CD14-positive monocyte (primary cell): ENCODE data around the gene SLIT3. TPM values are rescaled to one million over a fixed set of nuclear protein-coding genes. Genes with fewer than 3 reads are reported as not detected.

Experiments
- DNase-seq, 3 donors: peaks; one replicate each; pipeline ENCODE4 v3.0.0-alpha.2; 2011 to 2022
- H2AFZ ChIP-seq: 2 replicates; pipeline ENCODE4 v1.6.0; 2012; ENCODE audit warnings: mild to moderate bottlenecking, low read depth, low read length, inconsistent platforms; ENCODE audit not compliant: insufficient read depth, poor library complexity, severe bottlenecking
- H3K27ac ChIP-seq, 2 donors: 1 replicate in 1 of 2; 2 replicates in 1 of 2; pipeline ENCODE4 v1.5.1; 2012 to 2013; ENCODE audit warnings: low read length in 2 of 2, control low read depth in 1 of 2, inconsistent platforms in 1 of 2, low read depth in 1 of 2, mild to moderate bottlenecking in 1 of 2
- H3K27me3 ChIP-seq, 2 donors: one replicate each; pipeline versions ENCODE4 v1.6.0 to v1.6.1; 2011 to 2013; ENCODE audit warnings: low read length in 2 of 2; ENCODE audit not compliant: control insufficient read depth in 2 of 2, insufficient read depth in 2 of 2
- H3K36me3 ChIP-seq, 2 donors: replicated peaks in 1 of 2; 1 replicate in 1 of 2; 2 replicates in 1 of 2; pipeline versions ENCODE4 v1.5.1 to v1.6.1; 2012 to 2013; ENCODE audit warnings: low read length in 2 of 2, control low read depth in 1 of 2, inconsistent platforms in 1 of 2, mild to moderate bottlenecking in 1 of 2; ENCODE audit not compliant: insufficient read depth in 2 of 2, control insufficient read depth in 1 of 2
- H3K4me1 ChIP-seq, 2 donors: 1 replicate in 1 of 2; 2 replicates in 1 of 2; pipeline versions ENCODE4 v1.5.1 to v1.6.1; 2012 to 2013; ENCODE audit warnings: low read length in 2 of 2, control low read depth in 1 of 2, inconsistent platforms in 1 of 2, mild to moderate bottlenecking in 1 of 2, moderate library complexity in 1 of 2; ENCODE audit not compliant: insufficient read depth in 2 of 2, control insufficient read depth in 1 of 2
- H3K4me2 ChIP-seq: replicated peaks from 2 replicates; pipeline ENCODE3; 2012; ENCODE audit warnings: low read length, moderate library complexity, mild to moderate bottlenecking; ENCODE audit not compliant: poor library complexity, severe bottlenecking; ENCODE audit errors: extremely low read depth
- H3K4me3 ChIP-seq, 3 experiments: fragments of 200-600 bp in 1 of 3; sonication (generic) in 1 of 3; replicated peaks in 1 of 3; 1 replicate in 2 of 3; 2 replicates in 1 of 3; pipeline ENCODE4 v1.5.1; 2011 to 2013; ENCODE audit warnings: low read length in 3 of 3, mild to moderate bottlenecking in 3 of 3, control low read depth in 2 of 3, low read depth in 2 of 3, inconsistent platforms in 1 of 3, moderate library complexity in 1 of 3
- H3K79me2 ChIP-seq: 2 replicates; pipeline ENCODE4 v1.6.0; 2012; ENCODE audit warnings: mild to moderate bottlenecking, control low read depth, inconsistent platforms, low read length, moderate library complexity; ENCODE audit not compliant: insufficient read depth
- H3K9ac ChIP-seq: 2 replicates; pipeline ENCODE4 v1.6.0; 2017; ENCODE audit warnings: low read length, mild to moderate bottlenecking; ENCODE audit not compliant: insufficient read depth, poor library complexity, severe bottlenecking
- H3K9me3 ChIP-seq, 2 donors: replicated peaks in 1 of 2; 1 replicate in 1 of 2; 2 replicates in 1 of 2; pipeline versions ENCODE4 v1.5.1 to v1.6.1; 2012 to 2013; ENCODE audit warnings: low read length in 2 of 2, control low read depth in 1 of 2; ENCODE audit not compliant: control insufficient read depth in 1 of 2, insufficient read depth in 1 of 2
- H4K20me1 ChIP-seq: 2 replicates; pipeline ENCODE4 v1.6.0; 2012; ENCODE audit warnings: mild to moderate bottlenecking, low read length, control low read depth, moderate library complexity; ENCODE audit not compliant: insufficient read depth
- H3K27ac Mint-ChIP-seq, 7 donors: one replicate each; pipeline ENCODE4 v1.8.0; 2020; ENCODE audit warnings: mild to moderate bottlenecking in 7 of 7, mixed read lengths in 7 of 7, moderate library complexity in 6 of 7, inconsistent platforms in 2 of 7
- H3K27me3 Mint-ChIP-seq, 3 donors: one replicate each; pipeline ENCODE4 v1.8.0; 2021 to 2022; ENCODE audit warnings: low read depth in 3 of 3, mild to moderate bottlenecking in 3 of 3, mixed read lengths in 3 of 3, moderate library complexity in 3 of 3, inconsistent platforms in 1 of 3
- H3K36me3 Mint-ChIP-seq, 2 donors: one replicate each; pipeline ENCODE4 v1.8.0; 2020; ENCODE audit warnings: mixed read lengths in 2 of 2, inconsistent platforms in 1 of 2, mild to moderate bottlenecking in 1 of 2
- H3K4me1 Mint-ChIP-seq: one replicate; pipeline ENCODE4 v1.8.0; 2020; ENCODE audit warnings: mild to moderate bottlenecking, mixed read lengths
- H3K4me3 Mint-ChIP-seq, 2 donors: one replicate each; pipeline ENCODE4 v1.8.0; 2020; ENCODE audit warnings: mild to moderate bottlenecking in 2 of 2, mixed read lengths in 2 of 2, moderate library complexity in 1 of 2
- H3K9me3 Mint-ChIP-seq, 7 donors: one replicate each; pipeline ENCODE4 v1.8.0; 2020 to 2022; ENCODE audit warnings: mixed read lengths in 7 of 7, mild to moderate bottlenecking in 6 of 7, moderate library complexity in 6 of 7, inconsistent platforms in 2 of 7
- CTCF ChIP-seq: fragments of 200-600 bp; IDR thresholded peaks from one replicate; pipeline ENCODE4 v1.8.0; 2022; ENCODE audit warnings: antibody characterized with exemption, mild to moderate bottlenecking
- WGBS: methylation state at CpG from one replicate; pipeline ENCODE4 v1.1.5; 2013; ENCODE audit warnings: missing lambda C conversion rate; ENCODE audit not compliant: insufficient coverage; 5-methylcytosine and 5-hydroxymethylcytosine counted together
- intact Hi-C, 2 donors: fragments of 100-400 bp; cut with micrococcal nuclease; formaldehyde crosslinking; loops; one replicate each; pipeline versions ENCODE4 v1.15.0 to v1.15.1; 2023
- polyA plus RNA-seq, 3 donors: library from polyadenylated mRNA; depleted of rRNA in 1 of 3; unstranded in 2 of 3; stranded (reverse) in 1 of 3; fragments of 300-500 nt in 2 of 3; fragments of >200 nt in 1 of 3; fragmentation: Illumina TruSeq in 2 of 3; gene quantifications; 1 replicate in 2 of 3; 2 replicates in 1 of 3; pipeline ENCODE4 v1.2.3, GENCODE V29; 2012 to 2021

The SLIT3 gene
- polyA plus RNA-seq, 3 donors, result not detected

- Histone ChIP-seq H3K36me3 (no peaks in the 10 kb centered on the region), H3K79me2 (no peaks in the 10 kb centered on the region), H3K4me2 (no peak overlapping the region), H2AFZ (no peak overlapping the region), H3K27ac (no peak overlapping the region), H4K20me1 (no peaks in the 10 kb centered on the region), H3K27me3 (no peaks in the 10 kb centered on the region), H3K4me3 (no peak overlapping the region), H3K4me1 (peaks cover 3 to 7% of the 10 kb centered on the region in 2 donors), H3K9ac (no peak overlapping the region), H3K9me3 (no peaks in the 10 kb centered on the region)
- no peaks in the 10 kb centered on the region for H3K36me3 Mint-ChIP-seq
- H3K27ac Mint-ChIP-seq, result no peak overlapping the region
- peaks cover 2 to 7% (median 3%) of the 10 kb centered on the region in 3 donors for H3K27me3 Mint-ChIP-seq
- 0% methylated on average over 1 of the region's 2 CpGs for WGBS
- intact Hi-C loops, result no loop called here
- DNase-seq, result no peak
- peaks cover 7% of the 10 kb centered on the region for H3K4me1 Mint-ChIP-seq
- H3K9me3 Mint-ChIP-seq, result peaks cover 0 to 5% (median 1%) of the 10 kb centered on the region in 7 donors
- TF ChIP-seq CTCF, result no peak
- no peak overlapping the region for H3K4me3 Mint-ChIP-seq
Measured at GRCh38 chr5:169347786-169348185, 46.8 kb upstream of the SLIT3 start.

GRCh38 chr5:169344629-169345028 is 43.7 kb upstream of the SLIT3 start:
- H3K4me1 ChIP-seq, result peaks cover 3 to 7% of the 10 kb centered on the region in 2 donors
- DNase-seq, result no peak
- no peak for TF ChIP-seq CTCF
- H3K27ac Mint-ChIP-seq, result no peak overlapping the region
- H2AFZ ChIP-seq, result no peak overlapping the region
- no peaks in the 10 kb centered on the region for H4K20me1 ChIP-seq
- no peak overlapping the region for H3K4me2 ChIP-seq
- H3K79me2 ChIP-seq, result no peaks in the 10 kb centered on the region
- no peak overlapping the region for H3K9ac ChIP-seq
- no peaks in the 10 kb centered on the region for H3K36me3 Mint-ChIP-seq
- peaks cover 7% of the 10 kb centered on the region for H3K4me1 Mint-ChIP-seq
- no peaks in the 10 kb centered on the region for H3K9me3 ChIP-seq
- 100% methylated on average over 1 of the region's 3 CpGs for WGBS
- no peak overlapping the region for H3K4me3 Mint-ChIP-seq
- no peaks in the 10 kb centered on the region for H3K27me3 ChIP-seq
- no peak overlapping the region for H3K4me3 ChIP-seq
- intact Hi-C loops, result no loop called here
- H3K27ac ChIP-seq, result no peak overlapping the region
- peaks cover 0 to 3% (median 1%) of the 10 kb centered on the region in 7 donors for H3K9me3 Mint-ChIP-seq
- H3K27me3 Mint-ChIP-seq, result peaks cover 0 to 3% (median 2%) of the 10 kb centered on the region in 3 donors
- no peaks in the 10 kb centered on the region for H3K36me3 ChIP-seq
